C4-2B (cell line): ENCODE data around the gene TREML4.
"Not testable (repeated sequence)": the region's sequence is repeated elsewhere in the genome, so short reads cannot be mapped to it uniquely, and the experiment has no call there.

ENCODE experiments used
- H3K27ac ChIP-seq: fragments of 450-650 bp; 2 replicates; pipeline ENCODE4 v1.5.1; 2017
- ZFX ChIP-seq: fragments of 450-650 bp; IDR thresholded peaks from 2 replicates; pipeline ENCODE4 v1.6.1; 2017
- TF ChIP-seq, protein P1 (sequence below): fragments of 450-650 bp; conservative IDR thresholded peaks from 2 replicates; pipeline ENCODE4 v1.5.1; 2017; ENCODE audit warnings: mild to moderate bottlenecking

TREML4 gene

DNA sequence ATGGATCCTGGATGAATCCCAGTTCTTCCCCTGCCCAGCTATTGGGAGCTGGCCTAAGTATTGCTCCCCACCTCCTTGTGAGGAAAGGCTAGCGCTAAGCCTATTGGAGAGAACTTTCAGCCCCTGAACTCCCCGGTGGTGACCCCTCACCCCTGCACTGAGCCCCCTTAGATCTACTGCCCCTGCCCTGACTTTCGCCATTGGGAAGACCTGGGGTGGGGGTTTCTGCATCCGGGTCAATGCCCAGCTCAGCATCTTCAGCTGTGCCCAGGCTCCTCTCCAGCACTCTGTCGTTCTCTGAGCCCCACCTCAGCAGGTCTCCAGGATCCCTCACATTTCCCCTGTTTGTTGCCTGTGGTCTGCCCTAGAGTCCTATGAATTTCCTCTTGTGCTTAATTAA, 9.0 kb downstream of the TREML4 start:
- TF ChIP-seq ZFX: no peak
- TF ChIP-seq, protein P1, sequence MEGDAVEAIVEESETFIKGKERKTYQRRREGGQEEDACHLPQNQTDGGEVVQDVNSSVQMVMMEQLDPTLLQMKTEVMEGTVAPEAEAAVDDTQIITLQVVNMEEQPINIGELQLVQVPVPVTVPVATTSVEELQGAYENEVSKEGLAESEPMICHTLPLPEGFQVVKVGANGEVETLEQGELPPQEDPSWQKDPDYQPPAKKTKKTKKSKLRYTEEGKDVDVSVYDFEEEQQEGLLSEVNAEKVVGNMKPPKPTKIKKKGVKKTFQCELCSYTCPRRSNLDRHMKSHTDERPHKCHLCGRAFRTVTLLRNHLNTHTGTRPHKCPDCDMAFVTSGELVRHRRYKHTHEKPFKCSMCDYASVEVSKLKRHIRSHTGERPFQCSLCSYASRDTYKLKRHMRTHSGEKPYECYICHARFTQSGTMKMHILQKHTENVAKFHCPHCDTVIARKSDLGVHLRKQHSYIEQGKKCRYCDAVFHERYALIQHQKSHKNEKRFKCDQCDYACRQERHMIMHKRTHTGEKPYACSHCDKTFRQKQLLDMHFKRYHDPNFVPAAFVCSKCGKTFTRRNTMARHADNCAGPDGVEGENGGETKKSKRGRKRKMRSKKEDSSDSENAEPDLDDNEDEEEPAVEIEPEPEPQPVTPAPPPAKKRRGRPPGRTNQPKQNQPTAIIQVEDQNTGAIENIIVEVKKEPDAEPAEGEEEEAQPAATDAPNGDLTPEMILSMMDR: no peak
- no peak overlapping the region for H3K27ac ChIP-seq

DNA sequence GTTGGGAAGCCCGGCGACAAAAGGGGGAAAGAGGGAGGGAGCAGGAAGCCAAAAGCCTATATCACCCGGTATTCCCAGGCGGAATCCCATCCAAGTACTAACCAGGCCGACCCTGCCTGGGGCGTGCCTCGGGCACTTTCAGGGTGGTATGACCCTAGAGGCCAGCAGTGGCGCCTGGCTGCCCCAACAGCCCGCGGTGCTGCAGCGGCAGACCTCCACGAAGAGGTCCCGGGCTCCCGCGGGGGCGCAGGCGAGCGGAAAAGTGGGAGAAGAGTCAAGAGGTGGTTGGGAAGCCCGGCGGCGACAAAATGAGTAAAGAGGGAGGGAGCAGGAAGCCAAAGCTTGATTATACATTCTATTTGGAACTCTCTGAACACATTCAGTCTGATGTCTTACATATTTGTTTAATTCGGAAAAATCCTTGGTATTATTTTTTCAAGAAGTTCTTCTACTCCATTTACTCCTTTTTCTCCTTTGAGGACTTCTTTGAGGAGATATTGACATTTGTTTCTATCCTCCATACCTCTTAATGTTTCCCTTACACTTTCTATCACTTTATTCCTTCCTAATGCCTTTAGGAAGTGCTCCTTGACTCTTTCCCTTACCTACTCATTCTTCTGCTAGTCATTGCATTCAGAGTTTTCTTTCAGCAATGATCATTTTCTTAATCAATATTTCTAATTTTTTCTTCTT, 11.5 kb downstream of the TREML4 start:
- no peak for TF ChIP-seq ZFX
- TF ChIP-seq, protein P1: no peak
- no peak overlapping the region for H3K27ac ChIP-seq

DNA sequence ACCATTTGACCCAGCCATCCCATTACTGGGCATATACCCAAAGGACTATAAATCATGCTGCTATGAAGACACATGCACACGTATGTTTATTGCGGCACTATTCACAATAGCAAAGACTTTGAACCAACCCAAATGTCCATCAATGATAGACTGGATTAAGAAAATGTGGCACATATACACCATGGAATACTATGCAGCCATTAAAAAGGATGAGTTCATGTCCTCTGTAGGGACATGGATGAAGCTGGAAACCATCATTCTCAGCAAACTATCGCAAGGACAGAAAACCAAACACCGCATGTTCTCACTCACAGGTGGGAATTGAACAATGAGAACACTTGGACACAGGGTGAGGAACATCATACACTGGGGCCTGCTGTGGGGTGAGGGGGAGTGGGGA, 18.4 kb downstream of the TREML4 start:
- not testable (repeated sequence) for H3K27ac ChIP-seq

DNA sequence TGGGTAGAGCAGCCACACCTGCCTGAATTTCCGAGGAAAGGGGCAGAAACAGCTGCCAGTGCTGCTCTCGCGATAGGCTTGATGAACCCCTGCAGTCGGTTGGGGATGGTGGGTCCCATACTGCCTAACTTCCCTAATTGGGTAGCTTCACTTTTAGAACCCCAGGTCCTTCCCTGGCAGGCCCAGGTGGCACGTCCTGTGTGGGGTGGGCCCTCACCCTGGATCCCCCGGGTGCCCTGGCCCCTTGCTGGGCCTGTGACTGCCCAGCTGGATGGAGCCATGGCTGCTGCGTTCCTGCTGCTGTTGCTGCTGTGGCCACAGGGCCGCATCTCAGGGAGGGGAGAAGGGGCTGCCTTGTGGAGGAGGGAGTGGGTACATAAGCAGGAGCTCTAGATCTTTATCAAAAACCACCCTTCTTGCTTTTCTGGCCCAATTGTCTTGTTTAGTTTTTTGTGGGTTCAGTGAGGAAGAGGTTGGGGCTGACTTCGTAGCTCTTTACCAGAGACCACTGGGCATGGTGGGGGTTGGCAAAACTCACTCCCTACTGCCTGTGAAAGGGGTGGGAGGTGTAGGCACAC, 19.2 kb downstream of the TREML4 start:
- H3K27ac ChIP-seq: no peak overlapping the region
- TF ChIP-seq, protein P1: no peak
- no peak for TF ChIP-seq ZFX

DNA sequence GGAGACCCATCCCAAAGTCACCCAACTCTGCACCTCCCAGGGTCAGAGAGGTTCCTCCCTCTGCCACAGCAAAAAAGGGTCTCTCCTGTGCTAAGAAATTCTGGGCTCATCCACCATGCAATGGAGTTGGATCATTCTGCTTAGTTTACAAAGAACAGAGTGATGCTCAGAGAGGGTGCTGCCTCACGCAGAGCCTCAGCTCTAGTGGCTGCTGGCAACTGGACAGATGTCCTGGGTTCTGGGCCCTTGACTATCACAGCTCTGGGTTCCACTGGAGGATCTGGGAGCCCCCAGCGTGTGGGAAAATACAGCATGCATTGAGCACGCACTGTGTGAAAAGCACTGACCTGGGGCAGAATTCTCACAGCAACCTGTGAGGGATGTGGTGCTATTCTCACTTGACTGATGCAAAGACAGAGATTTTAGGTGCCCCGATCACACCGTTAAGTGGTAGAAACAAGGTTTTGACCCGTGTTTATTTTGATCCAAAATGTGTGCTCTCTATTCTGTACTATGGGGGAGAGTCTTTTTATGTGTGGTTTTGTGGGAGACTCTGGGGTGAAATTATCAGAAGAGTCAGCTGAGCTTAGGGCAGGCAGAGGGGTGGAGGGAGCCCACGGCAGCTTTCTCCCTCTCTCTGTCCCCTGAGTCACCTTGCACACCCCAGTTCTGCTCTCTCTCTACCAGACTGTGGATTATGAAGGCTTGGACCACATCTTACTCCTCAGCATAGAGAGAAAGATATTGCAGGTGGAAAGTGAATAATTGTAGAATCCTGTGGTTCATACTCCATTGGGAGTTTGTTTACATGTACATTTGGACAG, 19.9 kb downstream of the TREML4 start:
- no peak for TF ChIP-seq ZFX
- TF ChIP-seq, protein P1: no peak
- no peak overlapping the region for H3K27ac ChIP-seq

DNA sequence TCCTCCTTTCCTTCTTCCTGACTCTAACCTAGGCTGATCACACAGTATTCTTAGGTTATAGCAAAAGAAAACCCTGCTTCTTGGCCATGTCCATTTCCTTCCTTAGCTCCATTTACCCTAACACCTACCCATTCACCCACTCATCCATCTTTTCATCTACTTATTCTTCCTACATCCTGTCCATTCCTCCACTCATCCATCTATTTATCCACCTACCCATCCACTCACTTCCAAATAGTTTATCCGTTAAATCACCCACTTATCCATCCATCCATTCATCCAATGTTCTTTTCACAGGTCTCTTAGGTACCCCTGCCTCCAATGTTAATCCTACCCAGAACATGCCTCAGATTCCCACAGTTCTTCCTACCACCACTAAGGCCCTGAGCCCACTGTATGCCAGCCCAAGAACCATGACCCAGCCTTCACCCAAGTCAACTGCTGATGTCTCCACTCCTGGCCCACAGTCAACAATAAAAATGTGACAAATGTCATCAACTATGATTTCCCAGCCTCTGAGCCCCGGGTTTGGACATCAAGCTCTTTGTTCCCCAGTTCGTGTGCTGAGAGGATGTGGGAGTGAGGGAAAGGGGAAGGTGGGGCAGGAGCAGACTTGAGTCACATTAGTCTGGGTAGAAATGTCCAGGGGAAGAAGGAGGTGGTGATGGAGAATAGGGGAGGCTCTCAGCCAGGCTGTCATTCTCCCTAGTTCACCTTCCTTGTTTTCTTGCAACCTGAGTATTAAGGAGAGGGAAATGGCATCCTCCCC, 24.4 kb downstream of the TREML4 start:
- TF ChIP-seq, protein P1: no peak
- no peak for TF ChIP-seq ZFX
- no peak overlapping the region for H3K27ac ChIP-seq

DNA sequence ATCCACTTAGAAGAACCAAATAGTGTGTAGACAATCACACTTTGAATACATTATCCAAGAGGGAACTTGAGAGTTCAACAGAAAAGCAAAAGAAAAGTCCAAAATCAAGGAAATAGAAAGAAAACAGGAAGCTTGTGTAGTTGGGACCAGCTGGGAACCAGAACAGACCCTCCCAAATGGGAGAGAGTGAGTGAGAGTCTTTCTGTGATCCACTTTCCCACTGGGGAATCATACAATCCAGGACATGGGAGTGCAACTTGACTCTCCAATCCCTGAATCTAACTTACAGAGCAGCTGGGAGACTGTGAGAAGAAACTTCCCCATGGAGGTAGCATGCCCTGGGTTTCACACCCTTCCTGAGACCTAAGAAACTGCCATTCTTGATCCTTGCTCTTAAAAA, 27.0 kb downstream of the TREML4 start:
- TF ChIP-seq, protein P1: no peak
- TF ChIP-seq ZFX: no peak
- no peak overlapping the region for H3K27ac ChIP-seq
